ENCODE measurements around the gene TULP4.

Gene TULP4

GRCh38 chr6:158270389-158271127, 41.7 kb upstream of the TULP4 start:
- no peak overlapping the region for H3K9ac ChIP-seq (ENCODE audit: low read length)
- no peak overlapping the region for H3K4me2 ChIP-seq (ENCODE audit: low read length)
- no peak overlapping the region for H2BK5ac ChIP-seq (ENCODE audit: low read length)
- no peak for DNase-seq
- H3K4ac ChIP-seq (ENCODE audit: low read depth, low read length): no peak overlapping the region
- H4K5ac ChIP-seq (ENCODE audit: low read length): no peak overlapping the region
- peaks cover 10% of the 10 kb centered on the region for H3K79me1 ChIP-seq (ENCODE audit: low read length)
- H3K79me2 ChIP-seq (ENCODE audit: control insufficient read depth, insufficient read depth, low read length): no peaks in the 10 kb centered on the region
- H2BK15ac ChIP-seq (replicated peaks; ENCODE audit: low read depth): no peak overlapping the region
- H3K27ac ChIP-seq (ENCODE audit: low read depth, low read length): no peak overlapping the region
- H4K8ac ChIP-seq (ENCODE audit: low read depth, low read length): no peak overlapping the region
- H3K56ac ChIP-seq (ENCODE audit: low read length): no peak overlapping the region
- H3K18ac ChIP-seq (ENCODE audit: low read length): no peak overlapping the region
- no peaks in the 10 kb centered on the region for H3K36me3 ChIP-seq (ENCODE audit: control insufficient read depth, insufficient read depth, low read length)
- no peaks in the 10 kb centered on the region for H3K27me3 ChIP-seq (ENCODE audit: insufficient read depth, low read length, poor library complexity)
- H2BK120ac ChIP-seq (ENCODE audit: low read depth, low read length): no peak overlapping the region
- no peak overlapping the region for H3K23ac ChIP-seq (ENCODE audit: low read length)
- no CpG with 5 or more reads among the region's 11 CpGs for WGBS (ENCODE audit: extremely low coverage, insufficient coverage, low lambda C conversion rate)
- H3K4me1 ChIP-seq (ENCODE audit: control insufficient read depth, low read depth, low read length): no peaks in the 10 kb centered on the region
- no peak overlapping the region for H2AK5ac ChIP-seq (ENCODE audit: low read length)
- H3K4me3 ChIP-seq (ENCODE audit: low read length): no peak overlapping the region

- Histone ChIP-seq H2AK5ac (ENCODE audit: low read length) (no peak overlapping the region), H3K4me3 (ENCODE audit: low read length) (no peak overlapping the region), H2BK120ac (ENCODE audit: low read depth, low read length) (no peak overlapping the region), H3K79me2 (ENCODE audit: control insufficient read depth, insufficient read depth, low read length) (no peaks in the 10 kb centered on the region), H3K9ac (ENCODE audit: low read length) (no peak overlapping the region), H3K36me3 (ENCODE audit: control insufficient read depth, insufficient read depth, low read length) (no peaks in the 10 kb centered on the region), H4K5ac (ENCODE audit: low read length) (no peak overlapping the region), H3K23ac (ENCODE audit: low read length) (no peak overlapping the region), H3K4ac (ENCODE audit: low read depth, low read length) (no peak overlapping the region), H3K79me1 (ENCODE audit: low read length) (peaks cover 10% of the 10 kb centered on the region), H3K4me2 (ENCODE audit: low read length) (no peak overlapping the region), H3K18ac (ENCODE audit: low read length) (no peak overlapping the region), H3K27ac (ENCODE audit: low read depth, low read length) (no peak overlapping the region), H4K8ac (ENCODE audit: low read depth, low read length) (no peak overlapping the region), H3K4me1 (ENCODE audit: control insufficient read depth, low read depth, low read length) (no peaks in the 10 kb centered on the region), H3K27me3 (ENCODE audit: insufficient read depth, low read length, poor library complexity) (no peaks in the 10 kb centered on the region), H2BK15ac (replicated peaks; ENCODE audit: low read depth) (no peak overlapping the region), H3K56ac (ENCODE audit: low read length) (no peak overlapping the region), H2BK5ac (ENCODE audit: low read length) (no peak overlapping the region)
- no peak for DNase-seq
- no CpG with 5 or more reads among the region's 1 CpG for WGBS (ENCODE audit: extremely low coverage, insufficient coverage, low lambda C conversion rate)
Measured at GRCh38 chr6:158272324-158272723, 39.9 kb upstream of the TULP4 start.

GRCh38 chr6:158278004-158278403, 34.3 kb upstream of the TULP4 start:
- Histone ChIP-seq H3K79me2 (ENCODE audit: control insufficient read depth, insufficient read depth, low read length) (peaks cover 6% of the 10 kb centered on the region), H3K23ac (ENCODE audit: low read length) (peak overlapping the region; percentile 53), H4K5ac (ENCODE audit: low read length) (no peak overlapping the region), H2BK120ac (ENCODE audit: low read depth, low read length) (no peak overlapping the region), H3K79me1 (ENCODE audit: low read length) (peaks cover 6% of the 10 kb centered on the region), H3K4me2 (ENCODE audit: low read length) (no peak overlapping the region), H3K4ac (ENCODE audit: low read depth, low read length) (no peak overlapping the region), H3K4me1 (ENCODE audit: control insufficient read depth, low read depth, low read length) (no peaks in the 10 kb centered on the region), H3K4me3 (ENCODE audit: low read length) (no peak overlapping the region), H3K9ac (ENCODE audit: low read length) (no peak overlapping the region), H3K18ac (ENCODE audit: low read length) (no peak overlapping the region), H2BK5ac (ENCODE audit: low read length) (no peak overlapping the region), H3K56ac (ENCODE audit: low read length) (no peak overlapping the region), H2AK5ac (ENCODE audit: low read length) (no peak overlapping the region), H3K27me3 (ENCODE audit: insufficient read depth, low read length, poor library complexity) (no peaks in the 10 kb centered on the region), H4K8ac (ENCODE audit: low read depth, low read length) (no peak overlapping the region), H3K36me3 (ENCODE audit: control insufficient read depth, insufficient read depth, low read length) (no peaks in the 10 kb centered on the region), H3K27ac (ENCODE audit: low read depth, low read length) (no peak overlapping the region), H2BK15ac (replicated peaks; ENCODE audit: low read depth) (no peak overlapping the region)
- WGBS (ENCODE audit: extremely low coverage, insufficient coverage, low lambda C conversion rate): no CpG with 5 or more reads among the region's 2 CpGs
- no peak for DNase-seq

GRCh38 chr6:158279615-158280014, 32.6 kb upstream of the TULP4 start:
- Histone ChIP-seq H3K79me1 (ENCODE audit: low read length) (peaks cover 7% of the 10 kb centered on the region), H3K4me3 (ENCODE audit: low read length) (no peak overlapping the region), H4K5ac (ENCODE audit: low read length) (no peak overlapping the region), H3K4me2 (ENCODE audit: low read length) (no peak overlapping the region), H4K8ac (ENCODE audit: low read depth, low read length) (no peak overlapping the region), H3K4ac (ENCODE audit: low read depth, low read length) (no peak overlapping the region), H3K36me3 (ENCODE audit: control insufficient read depth, insufficient read depth, low read length) (no peaks in the 10 kb centered on the region), H3K18ac (ENCODE audit: low read length) (no peak overlapping the region), H3K4me1 (ENCODE audit: control insufficient read depth, low read depth, low read length) (peaks cover 3% of the 10 kb centered on the region), H2BK120ac (ENCODE audit: low read depth, low read length) (no peak overlapping the region), H3K27me3 (ENCODE audit: insufficient read depth, low read length, poor library complexity) (no peaks in the 10 kb centered on the region), H3K56ac (ENCODE audit: low read length) (no peak overlapping the region), H3K79me2 (ENCODE audit: control insufficient read depth, insufficient read depth, low read length) (peaks cover 6% of the 10 kb centered on the region), H2BK15ac (replicated peaks; ENCODE audit: low read depth) (no peak overlapping the region), H3K27ac (ENCODE audit: low read depth, low read length) (no peak overlapping the region), H2BK5ac (ENCODE audit: low read length) (no peak overlapping the region), H2AK5ac (ENCODE audit: low read length) (no peak overlapping the region), H3K9ac (ENCODE audit: low read length) (no peak overlapping the region), H3K23ac (ENCODE audit: low read length) (no peak overlapping the region)
- DNase-seq: no peak
- WGBS (ENCODE audit: extremely low coverage, insufficient coverage, low lambda C conversion rate): no CpG with 5 or more reads among the region's 13 CpGs

- no peak overlapping the region for H2BK5ac ChIP-seq (ENCODE audit: low read length)
- no peak overlapping the region for H3K9ac ChIP-seq (ENCODE audit: low read length)
- H3K79me1 ChIP-seq (ENCODE audit: low read length): peaks cover 9% of the 10 kb centered on the region
- WGBS (ENCODE audit: extremely low coverage, insufficient coverage, low lambda C conversion rate): no CpG with 5 or more reads among the region's 4 CpGs
- no peak overlapping the region for H4K8ac ChIP-seq (ENCODE audit: low read depth, low read length)
- peak; percentile 66 for DNase-seq
- peaks cover 2% of the 10 kb centered on the region for H3K79me2 ChIP-seq (ENCODE audit: control insufficient read depth, insufficient read depth, low read length)
- no peak overlapping the region for H3K4me3 ChIP-seq (ENCODE audit: low read length)
- no peak overlapping the region for H2BK15ac ChIP-seq (replicated peaks; ENCODE audit: low read depth)
- H3K23ac ChIP-seq (ENCODE audit: low read length): no peak overlapping the region
- H3K56ac ChIP-seq (ENCODE audit: low read length): no peak overlapping the region
- no peak overlapping the region for H3K4ac ChIP-seq (ENCODE audit: low read depth, low read length)
- H3K27me3 ChIP-seq (ENCODE audit: insufficient read depth, low read length, poor library complexity): no peaks in the 10 kb centered on the region
- H3K27ac ChIP-seq (ENCODE audit: low read depth, low read length): no peak overlapping the region
- no peak overlapping the region for H2BK120ac ChIP-seq (ENCODE audit: low read depth, low read length)
- no peak overlapping the region for H3K18ac ChIP-seq (ENCODE audit: low read length)
- H3K36me3 ChIP-seq (ENCODE audit: control insufficient read depth, insufficient read depth, low read length): no peaks in the 10 kb centered on the region
- no peak overlapping the region for H2AK5ac ChIP-seq (ENCODE audit: low read length)
- no peak overlapping the region for H4K5ac ChIP-seq (ENCODE audit: low read length)
- peaks cover 3% of the 10 kb centered on the region for H3K4me1 ChIP-seq (ENCODE audit: control insufficient read depth, low read depth, low read length)
- H3K4me2 ChIP-seq (ENCODE audit: low read length): no peak overlapping the region
Measured at GRCh38 chr6:158283304-158283980, 28.8 kb upstream of the TULP4 start.
